Measurements from ENCODE around the gene RXRA. TPM values are rescaled to one million over a fixed set of nuclear protein-coding genes. Genes with fewer than 3 reads are reported as not detected.

The RXRA gene
- total and polyA plus RNA-seq, 2 donors (not counting 3 experiments of a cell fraction or from before 2014, with no cell fraction given), result 15.4 to 37.4 TPM

DNA sequence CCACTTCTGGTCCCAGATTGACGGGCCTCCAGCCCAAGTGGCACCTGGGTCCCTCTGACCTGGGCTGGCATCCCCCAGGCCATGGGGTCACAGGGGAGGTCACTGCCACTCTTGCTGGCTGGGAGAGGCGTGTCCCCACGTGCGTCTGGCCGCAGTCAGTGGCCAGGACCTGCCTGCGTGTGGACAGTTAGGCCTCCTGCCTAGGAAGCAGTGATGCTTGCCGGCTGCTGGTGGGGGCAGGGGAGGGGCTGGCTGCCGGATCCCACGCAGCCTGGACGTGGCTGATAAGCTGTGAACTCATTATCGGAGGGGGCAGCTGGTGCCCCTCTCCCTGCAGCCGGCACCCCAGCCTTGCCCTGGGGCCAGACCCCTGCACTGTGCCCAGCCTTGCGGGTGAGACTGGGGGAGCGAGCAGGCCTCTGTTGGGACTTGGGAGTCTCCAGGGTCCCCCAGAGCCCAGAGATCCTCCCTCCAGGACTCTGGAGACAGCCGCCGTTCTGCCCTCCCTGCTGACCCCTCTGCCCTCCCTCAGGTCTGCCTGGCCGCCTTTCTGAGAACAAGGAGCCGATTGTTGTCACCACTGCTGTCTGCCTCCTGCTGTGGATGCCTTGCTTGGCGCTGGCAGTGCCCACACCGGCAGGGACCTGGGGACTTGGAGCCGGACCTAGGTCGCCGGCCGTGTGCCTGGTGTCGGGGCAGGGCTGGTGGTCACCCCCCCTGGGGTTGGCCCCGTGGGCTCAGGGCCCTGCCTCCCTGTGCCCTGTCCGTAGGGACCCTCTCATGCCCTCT, 12.3 kb downstream of the RXRA start:
- ChIA-PET CTCF (no interaction called here), POLR2A (no interaction called here)
- Histone ChIP-seq H4K20me1 (replicated peaks; ENCODE audit: control insufficient read depth, extremely low read depth, insufficient read depth, low read length) (no peaks in the 10 kb centered on the region), H3K36me3 (ENCODE audit: control insufficient read depth in 2 of 2, extremely low read depth in 1 of 2, insufficient read depth in 2 of 2, low read length in 2 of 2) (no peaks in the 10 kb centered on the region), H3K27ac (ENCODE audit: insufficient read depth, low read depth, low read length) (no peak overlapping the region), H3K4me3 (replicated peaks in 1 of 3; ENCODE audit: insufficient read depth in 1 of 3, low read depth in 1 of 3, low read length in 3 of 3) (no peak overlapping the region), H3K4me1 (ENCODE audit: control insufficient read depth, extremely low read depth, insufficient read depth, low read length) (peaks cover 40% of the 10 kb centered on the region), H3K9me1 (replicated peaks; ENCODE audit: control insufficient read depth, extremely low read depth, insufficient read depth, low read length) (no peaks in the 10 kb centered on the region), H3K27me3 (ENCODE audit: control insufficient read depth in 2 of 2, insufficient read depth in 2 of 2, low read length in 2 of 2) (no peaks in the 10 kb centered on the region), H3K9me3 (replicated peaks; ENCODE audit: control insufficient read depth, insufficient read depth, low read length) (no peaks in the 10 kb centered on the region), H3K4me2 (ENCODE audit: insufficient read depth, low read length) (no peak overlapping the region), H3K9ac (replicated peaks; ENCODE audit: extremely low read depth, insufficient read depth, low read length) (no peak overlapping the region), H2AFZ (ENCODE audit: low read depth, low read length) (no peak overlapping the region), H3K79me2 (ENCODE audit: control insufficient read depth, insufficient read depth, low read length) (peaks cover 53% of the 10 kb centered on the region)
- TF ChIP-seq EZH2 (IDR thresholded peaks at IDR 0.05; ENCODE audit: borderline replicate concordance, low read depth, low read length, severe bottlenecking) (no peak), MYC (IDR thresholded peaks at IDR 0.05; ENCODE audit: low read depth, low read length) (no peak), FOS (IDR thresholded peaks at IDR 0.05; ENCODE audit: borderline replicate concordance, insufficient read depth, low read length) (no peak), POLR2A (IDR thresholded peaks at IDR 0.05; ENCODE audit: low read depth, low read length) (no peak), GATA2 (IDR thresholded peaks at IDR 0.05; ENCODE audit: insufficient read depth, insufficient read length, low read depth, low read length) (no peak), POLR2AphosphoS5 (IDR thresholded peaks at IDR 0.05; ENCODE audit: insufficient read depth, low read depth, low read length) (no peak), JUN (IDR thresholded peaks at IDR 0.05; ENCODE audit: borderline replicate concordance, insufficient read depth, insufficient read length, low read depth) (no peak)
- TF ChIP-seq, protein P1, sequence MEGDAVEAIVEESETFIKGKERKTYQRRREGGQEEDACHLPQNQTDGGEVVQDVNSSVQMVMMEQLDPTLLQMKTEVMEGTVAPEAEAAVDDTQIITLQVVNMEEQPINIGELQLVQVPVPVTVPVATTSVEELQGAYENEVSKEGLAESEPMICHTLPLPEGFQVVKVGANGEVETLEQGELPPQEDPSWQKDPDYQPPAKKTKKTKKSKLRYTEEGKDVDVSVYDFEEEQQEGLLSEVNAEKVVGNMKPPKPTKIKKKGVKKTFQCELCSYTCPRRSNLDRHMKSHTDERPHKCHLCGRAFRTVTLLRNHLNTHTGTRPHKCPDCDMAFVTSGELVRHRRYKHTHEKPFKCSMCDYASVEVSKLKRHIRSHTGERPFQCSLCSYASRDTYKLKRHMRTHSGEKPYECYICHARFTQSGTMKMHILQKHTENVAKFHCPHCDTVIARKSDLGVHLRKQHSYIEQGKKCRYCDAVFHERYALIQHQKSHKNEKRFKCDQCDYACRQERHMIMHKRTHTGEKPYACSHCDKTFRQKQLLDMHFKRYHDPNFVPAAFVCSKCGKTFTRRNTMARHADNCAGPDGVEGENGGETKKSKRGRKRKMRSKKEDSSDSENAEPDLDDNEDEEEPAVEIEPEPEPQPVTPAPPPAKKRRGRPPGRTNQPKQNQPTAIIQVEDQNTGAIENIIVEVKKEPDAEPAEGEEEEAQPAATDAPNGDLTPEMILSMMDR (IDR thresholded peaks at IDR 0.05; ENCODE audit: extremely low read depth in 1 of 2, insufficient read depth in 1 of 2, low read depth in 1 of 2, low read length in 2 of 2), result no peak
- TF ChIP-seq, protein P2, sequence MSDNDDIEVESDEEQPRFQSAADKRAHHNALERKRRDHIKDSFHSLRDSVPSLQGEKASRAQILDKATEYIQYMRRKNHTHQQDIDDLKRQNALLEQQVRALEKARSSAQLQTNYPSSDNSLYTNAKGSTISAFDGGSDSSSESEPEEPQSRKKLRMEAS (IDR thresholded peaks at IDR 0.05; ENCODE audit: insufficient read depth, insufficient read length), result no peak
- peak; percentile 56 for DNase-seq (ENCODE audit: low read depth, low spot score)
- no TSS peak for BruUV-seq (replicated peaks)
- no peak for FAIRE-seq
- intact Hi-C loops (cut with micrococcal nuclease) (no loop called here), dilution Hi-C loops (cut with MboI; ENCODE audit: extremely low pct_ligation_motif_present, low sequenced_read_pairs) (no loop called here)

Data from endothelial cell of umbilical vein (primary cell).